Chondrocyte (in vitro differentiated cells): ENCODE measurements around the gene HSPA4L. TPM values are rescaled to one million over a fixed set of nuclear protein-coding genes. Genes with fewer than 3 reads are reported as not detected.

Experiments
- DNase-seq: peaks from one replicate; pipeline ENCODE4 v3.0.0; 2021; ENCODE audit warnings: mixed read lengths, low spot score
- H3K27ac Mint-ChIP-seq: one replicate; pipeline ENCODE4 v1.8.0; 2021; ENCODE audit warnings: mild to moderate bottlenecking, moderate library complexity, mixed read lengths; ENCODE audit not compliant: unreplicated experiment
- H3K27me3 Mint-ChIP-seq: 2 replicates; pipeline ENCODE4 v1.8.0; 2021; ENCODE audit warnings: low read depth, mixed read lengths
- H3K36me3 Mint-ChIP-seq: 2 replicates; pipeline ENCODE4 v1.8.0; 2021; ENCODE audit warnings: low read depth, mixed read lengths
- H3K4me1 Mint-ChIP-seq: 2 replicates; pipeline ENCODE4 v1.8.0; 2021; ENCODE audit warnings: low read depth, mild to moderate bottlenecking, mixed read lengths
- H3K4me3 Mint-ChIP-seq: one replicate; pipeline ENCODE4 v1.8.0; 2021; ENCODE audit warnings: mild to moderate bottlenecking, moderate library complexity, mixed read lengths; ENCODE audit not compliant: unreplicated experiment
- H3K9me3 Mint-ChIP-seq: 2 replicates; pipeline ENCODE4 v1.8.0; 2021; ENCODE audit warnings: low read depth, mixed read lengths
- total RNA-seq: library from RNA; stranded (reverse); gene quantifications from 3 replicates; pipeline ENCODE4 v1.2.1, GENCODE V29; 2021
- TF ChIP-seq, protein P1 (sequence below): fragments of 200-600 bp; sonication (generic); IDR thresholded peaks from 2 replicates; pipeline ENCODE4 v1.5.0; 2021; ENCODE audit warnings: antibody characterized with exemption, mild to moderate bottlenecking, moderate library complexity

HSPA4L gene
- total RNA-seq, 1 donor from 2014 or later, result 4.0 TPM

DNA sequence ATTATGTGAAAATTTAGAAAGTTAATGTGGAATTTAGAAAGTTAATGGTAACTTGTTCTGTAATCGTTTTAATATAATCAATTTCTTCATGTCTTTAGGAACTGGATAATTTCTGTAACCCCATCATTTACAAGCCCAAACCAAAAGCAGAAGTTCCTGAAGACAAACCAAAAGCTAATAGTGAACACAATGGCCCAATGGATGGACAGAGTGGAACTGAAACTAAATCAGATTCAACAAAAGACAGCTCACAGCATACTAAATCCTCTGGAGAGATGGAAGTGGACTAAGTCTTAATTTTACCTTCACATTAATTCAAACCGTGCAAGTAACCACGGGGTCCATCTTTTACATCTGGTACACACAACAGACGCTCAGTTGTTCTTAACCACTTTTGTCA, 50.5 kb downstream of the HSPA4L start:
- Mint-ChIP-seq H3K27ac (no peak overlapping the region), H3K4me1 (no peaks in the 10 kb centered on the region), H3K4me3 (no peak overlapping the region), H3K9me3 (no peaks in the 10 kb centered on the region), H3K36me3 (peaks cover 6% of the 10 kb centered on the region), H3K27me3 (no peaks in the 10 kb centered on the region)
- TF ChIP-seq, protein P1, sequence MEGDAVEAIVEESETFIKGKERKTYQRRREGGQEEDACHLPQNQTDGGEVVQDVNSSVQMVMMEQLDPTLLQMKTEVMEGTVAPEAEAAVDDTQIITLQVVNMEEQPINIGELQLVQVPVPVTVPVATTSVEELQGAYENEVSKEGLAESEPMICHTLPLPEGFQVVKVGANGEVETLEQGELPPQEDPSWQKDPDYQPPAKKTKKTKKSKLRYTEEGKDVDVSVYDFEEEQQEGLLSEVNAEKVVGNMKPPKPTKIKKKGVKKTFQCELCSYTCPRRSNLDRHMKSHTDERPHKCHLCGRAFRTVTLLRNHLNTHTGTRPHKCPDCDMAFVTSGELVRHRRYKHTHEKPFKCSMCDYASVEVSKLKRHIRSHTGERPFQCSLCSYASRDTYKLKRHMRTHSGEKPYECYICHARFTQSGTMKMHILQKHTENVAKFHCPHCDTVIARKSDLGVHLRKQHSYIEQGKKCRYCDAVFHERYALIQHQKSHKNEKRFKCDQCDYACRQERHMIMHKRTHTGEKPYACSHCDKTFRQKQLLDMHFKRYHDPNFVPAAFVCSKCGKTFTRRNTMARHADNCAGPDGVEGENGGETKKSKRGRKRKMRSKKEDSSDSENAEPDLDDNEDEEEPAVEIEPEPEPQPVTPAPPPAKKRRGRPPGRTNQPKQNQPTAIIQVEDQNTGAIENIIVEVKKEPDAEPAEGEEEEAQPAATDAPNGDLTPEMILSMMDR, result no peak
- no peak for DNase-seq

DNA sequence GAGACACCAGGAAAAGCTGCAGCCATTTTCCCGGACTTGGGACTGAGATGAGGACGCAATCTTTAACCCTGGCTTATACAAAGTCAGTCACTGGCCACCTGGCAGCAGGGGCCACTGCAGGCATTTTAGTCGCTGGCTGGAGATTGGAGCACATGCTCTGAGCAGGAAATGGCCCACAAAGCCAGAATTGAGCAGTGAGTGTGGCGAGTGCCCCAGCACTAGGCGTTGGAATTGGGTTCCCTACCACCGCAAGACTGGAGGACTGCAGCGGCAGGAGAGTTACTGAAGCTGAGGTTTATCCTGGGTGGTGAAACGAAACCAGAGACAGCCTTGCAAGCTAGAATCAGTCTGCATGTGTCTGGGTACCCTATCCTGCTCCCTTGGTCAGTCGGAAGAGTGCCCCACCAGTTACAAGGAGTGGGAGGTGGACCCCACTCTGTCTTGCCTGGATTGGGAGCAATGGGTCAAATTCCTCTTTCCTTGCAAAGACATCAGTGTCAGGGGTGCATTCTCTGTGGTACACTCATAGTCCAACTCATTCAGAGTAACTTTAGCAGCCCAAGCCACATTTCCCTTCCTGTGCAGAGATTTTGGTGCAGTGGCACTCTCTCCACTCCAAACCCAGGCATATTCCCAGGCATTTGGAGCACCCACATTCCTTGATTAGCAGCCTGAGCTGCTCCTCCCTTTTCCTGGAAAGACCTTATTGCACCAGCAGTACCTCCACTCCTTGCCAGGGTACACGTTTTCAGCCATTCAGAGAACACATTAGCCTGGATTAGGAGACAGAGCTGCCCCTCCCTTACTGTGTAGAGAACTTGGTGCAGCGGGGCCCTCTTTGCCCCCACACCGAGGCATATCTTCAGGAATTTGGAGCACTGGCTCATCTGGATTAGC, 61.8 kb downstream of the HSPA4L start:
- Mint-ChIP-seq H3K9me3 (peaks cover 25% of the 10 kb centered on the region), H3K4me1 (no peaks in the 10 kb centered on the region), H3K27me3 (no peaks in the 10 kb centered on the region), H3K4me3 (no peak overlapping the region), H3K27ac (no peak overlapping the region), H3K36me3 (peaks cover 15% of the 10 kb centered on the region)
- TF ChIP-seq, protein P1, result no peak
- peak; percentile 29 for DNase-seq

DNA sequence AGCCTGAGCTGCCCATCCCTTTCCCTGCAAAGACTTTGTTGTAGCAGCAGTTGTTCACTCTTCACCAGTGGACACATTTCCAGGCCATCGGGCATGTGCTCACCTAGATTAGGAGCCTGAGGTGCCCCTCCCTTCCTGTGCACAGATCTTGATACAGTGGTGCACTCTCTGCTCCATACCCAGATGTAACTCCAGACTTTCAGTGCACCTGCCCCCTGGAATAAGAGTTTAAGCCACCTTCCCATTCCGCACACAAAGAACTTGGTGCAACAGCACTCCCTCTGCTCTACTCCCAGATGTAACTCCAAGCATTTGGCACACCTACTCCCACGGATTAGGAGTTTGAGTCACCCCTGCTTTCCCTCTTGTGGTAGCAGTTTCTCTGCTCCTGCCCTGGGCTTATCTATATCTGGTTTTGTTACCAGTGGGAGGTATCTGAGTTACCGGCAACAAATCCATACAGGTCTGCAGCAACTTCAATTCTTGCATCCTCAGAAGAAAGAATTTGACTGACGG, 62.5 kb downstream of the HSPA4L start:
- Mint-ChIP-seq H3K27me3 (no peaks in the 10 kb centered on the region), H3K9me3 (peaks cover 29% of the 10 kb centered on the region), H3K4me3 (no peak overlapping the region), H3K36me3 (peaks cover 19% of the 10 kb centered on the region), H3K4me1 (no peaks in the 10 kb centered on the region), H3K27ac (no peak overlapping the region)
- TF ChIP-seq, protein P1, result no peak
- no peak for DNase-seq

DNA sequence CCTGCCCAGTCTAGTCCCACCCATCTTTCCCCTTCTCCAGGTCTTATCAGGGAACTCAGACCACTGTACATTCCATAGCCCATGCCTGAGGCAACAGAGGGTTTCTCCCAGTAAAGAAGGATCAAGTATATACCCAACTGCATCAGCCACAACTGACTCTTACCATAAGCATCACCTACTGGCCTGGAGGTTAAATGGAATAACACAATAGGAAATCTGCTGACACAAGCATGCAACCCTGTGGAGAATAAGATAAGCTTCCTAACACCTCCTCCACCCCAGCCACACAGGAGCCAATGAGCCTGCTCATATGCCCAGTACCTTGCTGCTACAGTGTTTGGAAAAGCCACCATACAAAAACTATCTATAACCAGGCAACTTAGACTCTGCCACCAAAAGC, 63.9 kb downstream of the HSPA4L start:
- Mint-ChIP-seq H3K4me3 (no peak overlapping the region), H3K36me3 (peaks cover 28% of the 10 kb centered on the region), H3K9me3 (peaks cover 42% of the 10 kb centered on the region), H3K4me1 (no peaks in the 10 kb centered on the region), H3K27me3 (no peaks in the 10 kb centered on the region), H3K27ac (no peak overlapping the region)
- TF ChIP-seq, protein P1, result no peak
- no peak for DNase-seq

DNA sequence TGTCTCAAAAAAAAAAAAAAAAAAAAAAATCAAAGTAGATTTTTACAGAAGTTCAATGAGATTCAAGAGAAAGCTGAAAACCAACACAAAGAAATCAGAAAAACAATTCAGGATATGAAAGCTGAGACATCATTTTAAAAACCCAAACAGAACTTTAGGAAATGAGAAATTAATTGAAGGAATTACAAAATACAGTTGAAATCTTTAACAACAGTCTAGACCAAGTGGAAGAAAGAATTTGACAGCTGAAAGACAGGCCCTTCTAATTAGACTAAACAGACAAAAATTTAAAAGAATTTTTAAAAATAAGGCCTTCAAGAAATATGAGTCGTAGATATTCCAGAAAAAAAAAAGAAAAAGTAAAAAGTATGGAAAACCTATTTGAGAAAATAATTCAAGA, 64.6 kb downstream of the HSPA4L start:
- Mint-ChIP-seq H3K4me3 (no peak overlapping the region), H3K27ac (no peak overlapping the region)

More for the DNA sequence above, 64.6 kb downstream of the HSPA4L start:
- peaks cover 29% of the 10 kb centered on the region for H3K36me3 Mint-ChIP-seq
- TF ChIP-seq, protein P1, result no peak
- no peak for DNase-seq
- peaks cover 48% of the 10 kb centered on the region for H3K9me3 Mint-ChIP-seq
- H3K27me3 Mint-ChIP-seq, result no peaks in the 10 kb centered on the region
- H3K4me1 Mint-ChIP-seq, result no peaks in the 10 kb centered on the region
